Measurements from ENCODE around the gene NEU2. TPM values are rescaled to one million over a fixed set of nuclear protein-coding genes. Genes with fewer than 3 reads are reported as not detected.

Gene NEU2
- total and polyA plus RNA-seq, 9 of the 15 experiments (the other 6 are each of a cell fraction or from before 2014, with no cell fraction given) = not detected

DNA sequence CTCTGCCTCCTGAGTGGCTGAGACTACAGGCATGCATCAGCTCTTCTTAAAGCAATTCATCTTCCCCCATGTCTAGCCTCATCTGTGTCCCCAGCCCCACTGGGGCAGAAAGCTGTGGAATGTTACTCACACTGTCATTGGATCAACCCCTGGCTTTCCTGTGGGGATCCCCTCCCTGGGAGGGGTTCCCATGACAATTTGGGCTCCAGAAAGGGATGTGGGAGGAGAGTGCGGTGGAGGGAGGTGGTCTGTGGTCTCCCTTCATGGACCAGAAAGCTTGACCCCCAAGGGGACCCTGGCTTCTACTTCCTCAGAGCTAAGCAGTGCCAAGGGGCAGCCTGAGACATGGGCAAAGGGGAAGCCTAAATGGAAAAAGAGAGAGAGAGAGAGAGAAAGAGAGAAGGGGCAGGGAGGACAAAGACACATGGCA lies 20.8 kb upstream of the NEU2 start (continued):
- TF ChIP-seq, protein P1, sequence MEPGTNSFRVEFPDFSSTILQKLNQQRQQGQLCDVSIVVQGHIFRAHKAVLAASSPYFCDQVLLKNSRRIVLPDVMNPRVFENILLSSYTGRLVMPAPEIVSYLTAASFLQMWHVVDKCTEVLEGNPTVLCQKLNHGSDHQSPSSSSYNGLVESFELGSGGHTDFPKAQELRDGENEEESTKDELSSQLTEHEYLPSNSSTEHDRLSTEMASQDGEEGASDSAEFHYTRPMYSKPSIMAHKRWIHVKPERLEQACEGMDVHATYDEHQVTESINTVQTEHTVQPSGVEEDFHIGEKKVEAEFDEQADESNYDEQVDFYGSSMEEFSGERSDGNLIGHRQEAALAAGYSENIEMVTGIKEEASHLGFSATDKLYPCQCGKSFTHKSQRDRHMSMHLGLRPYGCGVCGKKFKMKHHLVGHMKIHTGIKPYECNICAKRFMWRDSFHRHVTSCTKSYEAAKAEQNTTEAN (CRISPR knock-in tag; IDR thresholded peaks at IDR 0.05) = no peak
- TF ChIP-seq HIVEP1 (CRISPR knock-in tag; IDR thresholded peaks at IDR 0.05) = no peak
- TF ChIP-seq, protein P2, sequence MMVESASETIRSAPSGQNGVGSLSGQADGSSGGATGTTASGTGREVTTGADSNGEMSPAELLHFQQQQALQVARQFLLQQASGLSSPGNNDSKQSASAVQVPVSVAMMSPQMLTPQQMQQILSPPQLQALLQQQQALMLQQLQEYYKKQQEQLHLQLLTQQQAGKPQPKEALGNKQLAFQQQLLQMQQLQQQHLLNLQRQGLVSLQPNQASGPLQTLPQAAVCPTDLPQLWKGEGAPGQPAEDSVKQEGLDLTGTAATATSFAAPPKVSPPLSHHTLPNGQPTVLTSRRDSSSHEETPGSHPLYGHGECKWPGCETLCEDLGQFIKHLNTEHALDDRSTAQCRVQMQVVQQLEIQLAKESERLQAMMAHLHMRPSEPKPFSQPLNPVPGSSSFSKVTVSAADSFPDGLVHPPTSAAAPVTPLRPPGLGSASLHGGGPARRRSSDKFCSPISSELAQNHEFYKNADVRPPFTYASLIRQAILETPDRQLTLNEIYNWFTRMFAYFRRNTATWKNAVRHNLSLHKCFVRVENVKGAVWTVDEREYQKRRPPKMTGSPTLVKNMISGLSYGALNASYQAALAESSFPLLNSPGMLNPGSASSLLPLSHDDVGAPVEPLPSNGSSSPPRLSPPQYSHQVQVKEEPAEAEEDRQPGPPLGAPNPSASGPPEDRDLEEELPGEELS (CRISPR knock-in tag; IDR thresholded peaks at IDR 0.05; ENCODE audit: borderline replicate concordance) = no peak
- no peak for TF ChIP-seq SPI1 (IDR thresholded peaks at IDR 0.05; ENCODE audit: borderline replicate concordance, low read depth, low read length)

DNA sequence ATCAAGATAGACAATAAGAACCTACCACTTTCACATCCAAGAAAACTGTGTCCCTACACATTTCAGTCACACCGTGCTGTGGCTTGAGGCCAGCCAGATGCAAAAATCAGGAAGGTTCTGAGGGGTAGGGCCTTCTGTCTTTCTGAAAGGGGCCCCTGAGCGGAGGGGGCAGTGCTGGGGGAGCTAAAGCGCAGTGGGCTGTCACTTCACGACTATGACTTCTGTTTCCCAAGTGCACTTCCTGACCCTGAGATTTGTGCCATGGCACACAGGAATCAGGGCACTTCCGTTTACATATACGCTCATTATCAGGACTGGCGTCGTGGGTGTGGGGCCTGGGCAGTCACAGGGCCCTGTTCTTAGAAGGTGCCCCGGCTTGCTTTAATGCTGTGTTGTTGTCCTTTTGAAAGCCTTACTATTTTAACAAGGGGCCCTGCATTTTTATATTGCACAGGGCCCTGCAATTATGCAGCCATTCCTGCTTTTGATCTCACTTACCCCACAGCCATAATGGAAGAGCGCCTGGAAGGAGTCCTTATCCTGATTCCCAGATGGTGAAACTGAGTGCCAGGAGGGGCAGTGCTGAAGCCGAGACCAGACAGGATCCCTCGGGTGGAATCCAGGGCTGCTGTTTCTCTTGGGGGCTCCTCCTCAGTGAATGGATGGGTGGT lies 20.0 kb upstream of the NEU2 start:
- intact Hi-C loops (cut with micrococcal nuclease) (no loop called here), in situ Hi-C loops (cut with MboI) (no loop called here)
- Histone ChIP-seq H3K79me2 (ENCODE audit: control insufficient read depth, insufficient read depth, low read length) (no peaks in the 10 kb centered on the region), H3K4me3 (no peak overlapping the region), H2AFZ (ENCODE audit: low read depth, low read length) (no peak overlapping the region), H3K9ac (ENCODE audit: insufficient read depth in 1 of 2, low read depth in 2 of 2, low read length in 2 of 2) (no peak overlapping the region), H3K27me3 (ENCODE audit: control insufficient read depth in 2 of 2, insufficient read depth in 2 of 2, low read length in 2 of 2) (peaks cover 0 to 15% of the 10 kb centered on the region in 2 experiments; a peak in 2 of 5 replicates), H3K4me1 (replicated peaks in 1 of 2; ENCODE audit: control insufficient read depth in 2 of 2, insufficient read depth in 2 of 2, low read length in 2 of 2) (no peaks in the 10 kb centered on the region), H3K9me1 (ENCODE audit: control insufficient read depth, insufficient read depth, low read length) (no peaks in the 10 kb centered on the region), H3K9me3 (replicated peaks; ENCODE audit: control insufficient read depth, insufficient read depth, low read depth, low read length) (no peaks in the 10 kb centered on the region), H3K27ac (ENCODE audit: extremely low read depth, low read depth, low read length) (no peak overlapping the region), H3K4me2 (ENCODE audit: insufficient read depth, low read length) (no peak overlapping the region), H3K36me3 (ENCODE audit: control insufficient read depth, insufficient read depth, low read length) (no peaks in the 10 kb centered on the region), H4K20me1 (replicated peaks; ENCODE audit: control insufficient read depth, insufficient read depth, low read length) (no peaks in the 10 kb centered on the region)
- FAIRE-seq = no peak
- no peak for ATAC-seq
- DNase-seq (ENCODE audit: extremely low read depth in 1 of 4, low spot score in 3 of 4) = no peak
- 9% methylated on average over 11 of the region's 12 CpGs for WGBS (ENCODE audit: insufficient coverage, low coverage, missing lambda C conversion rate)
- ChIA-PET POLR2A (interaction anchor here (0.6 to 0.7 kb wide), 2 partner anchors 35 to 123 kb away, joined by 3 read pairs; no protein-coding TSS in a partner anchor), CTCF (ENCODE audit: low intra/inter-chr PET ratio) (no interaction called here)
- TF ChIP-seq POU5F1 (IDR thresholded peaks at IDR 0.05; ENCODE audit: borderline replicate concordance, low read depth, low read length, partially characterized antibody) = no peak
- BruUV-seq (replicated peaks) = no TSS peak
